CD14-positive monocyte (primary cell): ENCODE data around the gene B3GALNT1. TPM values are rescaled to one million over a fixed set of nuclear protein-coding genes. Genes with fewer than 3 reads are reported as not detected.

ENCODE experiments used
- DNase-seq, 3 donors: peaks; one replicate each; pipeline ENCODE4 v3.0.0-alpha.2; 2011 to 2022
- H2AFZ ChIP-seq: 2 replicates; pipeline ENCODE4 v1.6.0; 2012; ENCODE audit warnings: mild to moderate bottlenecking, low read depth, low read length, inconsistent platforms; ENCODE audit not compliant: insufficient read depth, poor library complexity, severe bottlenecking
- H3K27ac ChIP-seq, 2 donors: 1 replicate in 1 of 2; 2 replicates in 1 of 2; pipeline ENCODE4 v1.5.1; 2012 to 2013; ENCODE audit warnings: low read length in 2 of 2, control low read depth in 1 of 2, inconsistent platforms in 1 of 2, low read depth in 1 of 2, mild to moderate bottlenecking in 1 of 2
- H3K27me3 ChIP-seq, 2 donors: one replicate each; pipeline versions ENCODE4 v1.6.0 to v1.6.1; 2011 to 2013; ENCODE audit warnings: low read length in 2 of 2; ENCODE audit not compliant: control insufficient read depth in 2 of 2, insufficient read depth in 2 of 2
- H3K36me3 ChIP-seq, 2 donors: replicated peaks in 1 of 2; 1 replicate in 1 of 2; 2 replicates in 1 of 2; pipeline versions ENCODE4 v1.5.1 to v1.6.1; 2012 to 2013; ENCODE audit warnings: low read length in 2 of 2, control low read depth in 1 of 2, inconsistent platforms in 1 of 2, mild to moderate bottlenecking in 1 of 2; ENCODE audit not compliant: insufficient read depth in 2 of 2, control insufficient read depth in 1 of 2
- H3K4me1 ChIP-seq, 2 donors: 1 replicate in 1 of 2; 2 replicates in 1 of 2; pipeline versions ENCODE4 v1.5.1 to v1.6.1; 2012 to 2013; ENCODE audit warnings: low read length in 2 of 2, control low read depth in 1 of 2, inconsistent platforms in 1 of 2, mild to moderate bottlenecking in 1 of 2, moderate library complexity in 1 of 2; ENCODE audit not compliant: insufficient read depth in 2 of 2, control insufficient read depth in 1 of 2
- H3K4me2 ChIP-seq: replicated peaks from 2 replicates; pipeline ENCODE3; 2012; ENCODE audit warnings: low read length, moderate library complexity, mild to moderate bottlenecking; ENCODE audit not compliant: poor library complexity, severe bottlenecking; ENCODE audit errors: extremely low read depth
- H3K4me3 ChIP-seq, 3 experiments: fragments of 200-600 bp in 1 of 3; sonication (generic) in 1 of 3; replicated peaks in 1 of 3; 1 replicate in 2 of 3; 2 replicates in 1 of 3; pipeline ENCODE4 v1.5.1; 2011 to 2013; ENCODE audit warnings: low read length in 3 of 3, mild to moderate bottlenecking in 3 of 3, control low read depth in 2 of 3, low read depth in 2 of 3, inconsistent platforms in 1 of 3, moderate library complexity in 1 of 3
- H3K79me2 ChIP-seq: 2 replicates; pipeline ENCODE4 v1.6.0; 2012; ENCODE audit warnings: mild to moderate bottlenecking, control low read depth, inconsistent platforms, low read length, moderate library complexity; ENCODE audit not compliant: insufficient read depth
- H3K9ac ChIP-seq: 2 replicates; pipeline ENCODE4 v1.6.0; 2017; ENCODE audit warnings: low read length, mild to moderate bottlenecking; ENCODE audit not compliant: insufficient read depth, poor library complexity, severe bottlenecking
- H3K9me3 ChIP-seq, 2 donors: replicated peaks in 1 of 2; 1 replicate in 1 of 2; 2 replicates in 1 of 2; pipeline versions ENCODE4 v1.5.1 to v1.6.1; 2012 to 2013; ENCODE audit warnings: low read length in 2 of 2, control low read depth in 1 of 2; ENCODE audit not compliant: control insufficient read depth in 1 of 2, insufficient read depth in 1 of 2
- H4K20me1 ChIP-seq: 2 replicates; pipeline ENCODE4 v1.6.0; 2012; ENCODE audit warnings: mild to moderate bottlenecking, low read length, control low read depth, moderate library complexity; ENCODE audit not compliant: insufficient read depth
- H3K27ac Mint-ChIP-seq, 7 donors: one replicate each; pipeline ENCODE4 v1.8.0; 2020; ENCODE audit warnings: mild to moderate bottlenecking in 7 of 7, mixed read lengths in 7 of 7, moderate library complexity in 6 of 7, inconsistent platforms in 2 of 7
- H3K27me3 Mint-ChIP-seq, 3 donors: one replicate each; pipeline ENCODE4 v1.8.0; 2021 to 2022; ENCODE audit warnings: low read depth in 3 of 3, mild to moderate bottlenecking in 3 of 3, mixed read lengths in 3 of 3, moderate library complexity in 3 of 3, inconsistent platforms in 1 of 3
- H3K36me3 Mint-ChIP-seq, 2 donors: one replicate each; pipeline ENCODE4 v1.8.0; 2020; ENCODE audit warnings: mixed read lengths in 2 of 2, inconsistent platforms in 1 of 2, mild to moderate bottlenecking in 1 of 2
- H3K4me1 Mint-ChIP-seq: one replicate; pipeline ENCODE4 v1.8.0; 2020; ENCODE audit warnings: mild to moderate bottlenecking, mixed read lengths
- H3K4me3 Mint-ChIP-seq, 2 donors: one replicate each; pipeline ENCODE4 v1.8.0; 2020; ENCODE audit warnings: mild to moderate bottlenecking in 2 of 2, mixed read lengths in 2 of 2, moderate library complexity in 1 of 2
- H3K9me3 Mint-ChIP-seq, 7 donors: one replicate each; pipeline ENCODE4 v1.8.0; 2020 to 2022; ENCODE audit warnings: mixed read lengths in 7 of 7, mild to moderate bottlenecking in 6 of 7, moderate library complexity in 6 of 7, inconsistent platforms in 2 of 7
- CTCF ChIP-seq: fragments of 200-600 bp; IDR thresholded peaks from one replicate; pipeline ENCODE4 v1.8.0; 2022; ENCODE audit warnings: antibody characterized with exemption, mild to moderate bottlenecking
- WGBS: methylation state at CpG from one replicate; pipeline ENCODE4 v1.1.5; 2013; ENCODE audit warnings: missing lambda C conversion rate; ENCODE audit not compliant: insufficient coverage; 5-methylcytosine and 5-hydroxymethylcytosine counted together
- intact Hi-C, 2 donors: fragments of 100-400 bp; cut with micrococcal nuclease; formaldehyde crosslinking; loops; one replicate each; pipeline versions ENCODE4 v1.15.0 to v1.15.1; 2023
- polyA plus RNA-seq, 3 donors: library from polyadenylated mRNA; depleted of rRNA in 1 of 3; unstranded in 2 of 3; stranded (reverse) in 1 of 3; fragments of 300-500 nt in 2 of 3; fragments of >200 nt in 1 of 3; fragmentation: Illumina TruSeq in 2 of 3; gene quantifications; 1 replicate in 2 of 3; 2 replicates in 1 of 3; pipeline ENCODE4 v1.2.3, GENCODE V29; 2012 to 2021

B3GALNT1 gene
- polyA plus RNA-seq, 3 donors = 0.09 to 0.41 (median 0.16) TPM

DNA sequence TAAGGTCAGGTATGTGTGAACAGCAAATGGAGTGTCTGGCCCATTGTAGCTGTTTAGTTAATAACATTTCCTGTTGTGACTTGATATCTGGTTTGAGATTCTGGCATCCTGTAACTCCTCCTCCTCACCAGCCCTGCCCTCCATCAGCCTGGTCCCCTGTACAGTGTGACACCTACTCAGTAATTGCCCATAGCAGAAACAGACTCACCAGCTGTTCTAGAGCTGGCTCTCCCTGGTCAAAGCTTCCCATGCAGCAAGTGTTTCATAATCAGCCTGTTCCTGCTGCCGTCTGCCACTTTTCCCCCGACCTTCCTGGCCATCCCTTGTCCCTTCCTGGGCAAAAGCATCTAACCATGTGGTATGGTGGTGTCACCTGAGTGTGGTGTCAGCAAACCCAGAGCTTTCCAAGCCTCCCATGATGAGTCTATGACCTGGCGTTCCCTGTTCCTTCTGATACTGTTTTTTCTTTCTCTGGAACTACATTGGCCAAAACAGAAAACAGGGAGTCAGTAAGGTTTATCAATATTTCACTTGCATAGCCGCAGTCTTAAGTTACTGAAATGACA is 55.4 kb downstream of the B3GALNT1 start:
- H3K27me3 ChIP-seq = no peaks in the 10 kb centered on the region
- Mint-ChIP-seq H3K27me3 (no peaks in the 10 kb centered on the region), H3K4me3 (no peak overlapping the region), H3K36me3 (peaks cover 0 to 9% of the 10 kb centered on the region in 2 donors), H3K4me1 (peaks cover 22% of the 10 kb centered on the region), H3K9me3 (peaks cover 4 to 19% (median 9%) of the 10 kb centered on the region in 7 donors), H3K27ac (no peak overlapping the region)
- H3K9ac ChIP-seq = no peak overlapping the region
- H3K27ac ChIP-seq = no peak overlapping the region
- H3K36me3 ChIP-seq = no peaks in the 10 kb centered on the region
- H3K4me1 ChIP-seq = peaks cover 0 to 5% of the 10 kb centered on the region in 2 donors
- TF ChIP-seq CTCF = no peak
- 100% methylated on average over 1 of the region's 4 CpGs for WGBS
- no peaks in the 10 kb centered on the region for H3K9me3 ChIP-seq
- intact Hi-C loops = no loop called here
- H3K4me2 ChIP-seq = no peak overlapping the region
- no peaks in the 10 kb centered on the region for H4K20me1 ChIP-seq
- H2AFZ ChIP-seq = no peak overlapping the region
- no peaks in the 10 kb centered on the region for H3K79me2 ChIP-seq
- no peak for DNase-seq
- no peak overlapping the region for H3K4me3 ChIP-seq

DNA sequence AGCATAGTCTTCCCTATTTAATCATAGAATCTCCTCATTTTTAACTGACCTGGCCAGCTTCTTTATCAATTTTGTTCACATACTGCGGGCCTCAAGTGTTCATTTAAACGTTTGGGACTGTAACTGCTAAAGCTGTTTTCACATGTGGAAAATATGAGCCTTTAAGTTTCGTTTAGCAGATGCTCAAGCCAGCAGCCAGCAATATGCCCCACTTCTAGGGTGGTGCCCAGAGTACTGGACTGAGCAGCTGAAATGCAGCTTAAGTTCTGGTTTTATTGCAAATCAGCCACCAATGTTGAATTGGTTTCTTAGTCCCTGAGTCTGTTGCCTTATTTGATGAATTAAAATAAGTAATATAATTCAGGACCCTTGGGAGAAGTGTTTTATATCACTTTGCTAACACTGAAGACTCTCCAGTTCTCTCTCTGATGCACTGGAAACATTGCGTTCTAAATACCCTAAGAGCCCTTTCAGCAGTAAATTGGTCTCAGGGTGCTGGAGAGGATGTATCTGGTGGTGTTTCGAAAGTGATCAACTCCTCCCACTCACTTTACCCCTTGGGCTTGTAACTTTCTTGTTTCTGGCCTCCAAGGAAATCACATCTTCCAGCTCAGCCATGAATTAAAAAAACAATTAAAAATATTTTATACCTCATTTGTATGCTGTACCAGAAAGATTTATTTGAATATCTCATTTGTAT is 61.7 kb downstream of the B3GALNT1 start:
- no peaks in the 10 kb centered on the region for H3K9me3 ChIP-seq
- no peaks in the 10 kb centered on the region for H3K4me1 ChIP-seq
- no peaks in the 10 kb centered on the region for H4K20me1 ChIP-seq
- peaks cover 6 to 14% of the 10 kb centered on the region in 2 donors for H3K36me3 Mint-ChIP-seq
- WGBS = 89% methylated on average over 3 of the region's 5 CpGs
- no peak overlapping the region for H3K27ac Mint-ChIP-seq
- intact Hi-C loops = no loop called here
- H3K4me2 ChIP-seq = no peak overlapping the region
- peaks cover 3% of the 10 kb centered on the region in 3 donors for H3K27me3 Mint-ChIP-seq
- no peak overlapping the region for H3K4me3 ChIP-seq
- no peak overlapping the region for H2AFZ ChIP-seq
- H3K27ac ChIP-seq = no peak overlapping the region
- DNase-seq = no peak
- H3K9ac ChIP-seq = no peak overlapping the region
- no peaks in the 10 kb centered on the region for H3K27me3 ChIP-seq
- peaks cover 4 to 21% (median 9%) of the 10 kb centered on the region in 7 donors for H3K9me3 Mint-ChIP-seq
- H3K79me2 ChIP-seq = no peaks in the 10 kb centered on the region
- no peaks in the 10 kb centered on the region for H3K36me3 ChIP-seq
- no peak overlapping the region for H3K4me3 Mint-ChIP-seq
- TF ChIP-seq CTCF = no peak
- H3K4me1 Mint-ChIP-seq = no peaks in the 10 kb centered on the region
